ENCODE results near the gene SCAPER. TPM values are rescaled to one million over a fixed set of nuclear protein-coding genes. Genes with fewer than 3 reads are reported as not detected.

The SCAPER gene
- polyA plus RNA-seq, 2 of the 4 experiments (the other 2 are of a cell fraction), result 4.9 to 5.5 TPM

DNA sequence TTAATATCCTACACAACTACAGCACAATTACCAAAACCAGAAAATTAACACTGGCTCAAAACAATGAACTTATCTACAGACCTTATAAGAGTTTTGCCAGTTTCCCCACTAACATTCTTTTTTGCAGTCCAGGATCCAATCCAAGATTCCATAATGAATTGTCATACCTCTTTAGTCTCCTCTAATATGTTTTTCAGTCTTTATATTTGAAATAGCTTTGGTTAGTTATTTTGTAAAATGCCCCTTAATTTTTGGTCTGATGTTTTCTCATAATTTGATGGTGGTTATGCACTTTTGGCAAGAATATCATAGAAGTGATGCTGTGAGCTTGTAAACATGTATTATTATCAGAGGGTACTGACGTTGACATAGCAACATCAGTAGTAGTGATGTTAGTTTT is 444.3 kb downstream of the SCAPER start:
- ChIA-PET CTCF (no interaction called here), POLR2A (no interaction called here)
- Histone ChIP-seq H3K9me3 (no peaks in the 10 kb centered on the region), H3K27ac (no peak overlapping the region), H3K4me1 (no peaks in the 10 kb centered on the region), H3K4me3 (no peak overlapping the region), H3K4me2 (no peak overlapping the region)
- ATAC-seq, result no peak
- DNase-seq (ENCODE audit: low read depth in 1 of 2, low spot score in 1 of 2), result no peak
- peak; percentile 93 for FAIRE-seq
- 61% methylated on average over 1 of the region's 1 CpG for WGBS (ENCODE audit: missing lambda C conversion rate)
- TF ChIP-seq RNF2 (IDR thresholded peaks at IDR 0.05; ENCODE audit: borderline replicate concordance, low read depth) (no peak), CEBPB (IDR thresholded peaks at IDR 0.05) (no peak), CBX8 (IDR thresholded peaks at IDR 0.05) (no peak), JUN (IDR thresholded peaks at IDR 0.05) (no peak), RFX5 (IDR thresholded peaks at IDR 0.05) (no peak), MAFK (IDR thresholded peaks at IDR 0.05; ENCODE audit: partially characterized antibody) (no peak), EHMT2 (IDR thresholded peaks at IDR 0.05; ENCODE audit: low read depth) (no peak), CHD2 (IDR thresholded peaks at IDR 0.05; ENCODE audit: low read length, partially characterized antibody) (no peak), HOXA7 (CRISPR knock-in tag; IDR thresholded peaks at IDR 0.05) (no peak), MYC (IDR thresholded peaks at IDR 0.05; ENCODE audit: borderline replicate concordance, low read length) (no peak), EHF (CRISPR knock-in tag; IDR thresholded peaks at IDR 0.05) (no peak), FOSL2 (IDR thresholded peaks at IDR 0.05) (no peak), FOSL2 (CRISPR knock-in tag; IDR thresholded peaks at IDR 0.05) (no peak)
- TF ChIP-seq, protein P1, sequence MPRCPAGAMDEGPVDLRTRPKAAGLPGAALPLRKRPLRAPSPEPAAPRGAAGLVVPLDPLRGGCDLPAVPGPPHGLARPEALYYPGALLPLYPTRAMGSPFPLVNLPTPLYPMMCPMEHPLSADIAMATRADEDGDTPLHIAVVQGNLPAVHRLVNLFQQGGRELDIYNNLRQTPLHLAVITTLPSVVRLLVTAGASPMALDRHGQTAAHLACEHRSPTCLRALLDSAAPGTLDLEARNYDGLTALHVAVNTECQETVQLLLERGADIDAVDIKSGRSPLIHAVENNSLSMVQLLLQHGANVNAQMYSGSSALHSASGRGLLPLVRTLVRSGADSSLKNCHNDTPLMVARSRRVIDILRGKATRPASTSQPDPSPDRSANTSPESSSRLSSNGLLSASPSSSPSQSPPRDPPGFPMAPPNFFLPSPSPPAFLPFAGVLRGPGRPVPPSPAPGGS (IDR thresholded peaks at IDR 0.05), result no peak

DNA sequence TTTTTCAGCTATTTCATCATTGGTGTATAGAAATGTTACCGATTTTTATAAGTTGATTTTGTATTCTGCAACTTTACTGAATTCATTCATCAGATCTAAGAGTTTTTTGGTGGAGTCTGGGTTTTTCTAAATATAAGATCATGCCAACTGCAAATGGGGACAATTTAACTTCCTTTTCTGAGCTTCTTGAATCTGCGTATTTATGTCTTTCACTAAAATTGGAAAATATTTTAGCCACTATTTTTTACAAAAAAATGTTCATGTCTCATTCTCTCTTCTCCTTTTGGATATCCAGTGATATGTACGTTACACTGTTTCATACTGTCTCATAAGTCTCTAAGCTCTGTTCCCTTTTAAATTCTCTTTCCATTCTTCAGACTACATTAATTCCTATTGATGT is 444.8 kb downstream of the SCAPER start:
- Histone ChIP-seq H3K4me2 (no peak overlapping the region), H3K4me3 (no peak overlapping the region), H3K9me3 (no peaks in the 10 kb centered on the region), H3K4me1 (no peaks in the 10 kb centered on the region), H3K27ac (no peak overlapping the region)
- DNase-seq (ENCODE audit: low read depth in 1 of 2, low spot score in 1 of 2), result no peak
- TF ChIP-seq POLR2A (IDR thresholded peaks at IDR 0.05; ENCODE audit: low read length) (no peak), ELK1 (IDR thresholded peaks at IDR 0.05; ENCODE audit: low read depth, low read length) (no peak), KDM1A (IDR thresholded peaks at IDR 0.05; ENCODE audit: low read depth) (no peak), RAD21 (conservative IDR thresholded peaks at IDR 0.05 in 1 of 2, IDR thresholded peaks at IDR 0.05 in 1 of 2) (no peak), FOSB (CRISPR knock-in tag; IDR thresholded peaks at IDR 0.05) (no peak), NR3C1 (IDR thresholded peaks at IDR 0.05) (no peak), TP53 (CRISPR knock-in tag; IDR thresholded peaks at IDR 0.05) (no peak), JUN (IDR thresholded peaks at IDR 0.05) (no peak), EP300 (IDR thresholded peaks at IDR 0.05) (no peak), EHF (CRISPR knock-in tag; IDR thresholded peaks at IDR 0.05) (no peak), NPAS2 (CRISPR knock-in tag; IDR thresholded peaks at IDR 0.05; ENCODE audit: borderline replicate concordance) (no peak)
- TF ChIP-seq, protein P2, sequence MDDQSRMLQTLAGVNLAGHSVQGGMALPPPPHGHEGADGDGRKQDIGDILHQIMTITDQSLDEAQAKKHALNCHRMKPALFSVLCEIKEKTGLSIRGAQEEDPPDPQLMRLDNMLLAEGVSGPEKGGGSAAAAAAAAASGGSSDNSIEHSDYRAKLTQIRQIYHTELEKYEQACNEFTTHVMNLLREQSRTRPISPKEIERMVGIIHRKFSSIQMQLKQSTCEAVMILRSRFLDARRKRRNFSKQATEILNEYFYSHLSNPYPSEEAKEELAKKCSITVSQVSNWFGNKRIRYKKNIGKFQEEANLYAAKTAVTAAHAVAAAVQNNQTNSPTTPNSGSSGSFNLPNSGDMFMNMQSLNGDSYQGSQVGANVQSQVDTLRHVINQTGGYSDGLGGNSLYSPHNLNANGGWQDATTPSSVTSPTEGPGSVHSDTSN (IDR thresholded peaks at IDR 0.05), result no peak
- TF ChIP-seq, protein P3, sequence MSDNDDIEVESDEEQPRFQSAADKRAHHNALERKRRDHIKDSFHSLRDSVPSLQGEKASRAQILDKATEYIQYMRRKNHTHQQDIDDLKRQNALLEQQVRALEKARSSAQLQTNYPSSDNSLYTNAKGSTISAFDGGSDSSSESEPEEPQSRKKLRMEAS (IDR thresholded peaks at IDR 0.05), result no peak
- FAIRE-seq, result no peak
- WGBS (ENCODE audit: missing lambda C conversion rate), result 87% methylated on average over 3 of the region's 3 CpGs
- ChIA-PET POLR2A (no interaction called here), CTCF (no interaction called here)
- no peak for ATAC-seq

Measured in A549 (cell line).